Stimulated activated effector memory CD8-positive, alpha-beta T cell treated with anti-CD3 and anti-CD28 coated beads, Interleukin-12 subunit alpha, Interleukin-12 subunit beta, amount 100 ng/mL, for 72 hours (primary cell): ENCODE measurements around the gene DPP6.
"Not testable (repeated sequence)": the region's sequence is repeated elsewhere in the genome, so short reads cannot be mapped to it uniquely, and the experiment has no call there.

Experiments used
- ATAC-seq: fragments of 150-1000 bp; cut with Tn5 transposase; 2 replicates; pipeline ENCODE4 v1.10.0; 2021
- DNase-seq, 2 donors: peaks; one replicate each; pipeline ENCODE4 v3.0.0; 2021 to 2022; ENCODE audit warnings: low spot score in 2 of 2
- H3K27ac Mint-ChIP-seq: one replicate; pipeline ENCODE4 v1.8.0; 2022; ENCODE audit warnings: mild to moderate bottlenecking, mixed read lengths
- H3K36me3 Mint-ChIP-seq: one replicate; pipeline ENCODE4 v1.8.0; 2022; ENCODE audit warnings: mild to moderate bottlenecking, mixed read lengths
- H3K4me1 Mint-ChIP-seq: one replicate; pipeline ENCODE4 v1.8.0; 2022; ENCODE audit warnings: mixed read lengths
- H3K4me3 Mint-ChIP-seq: one replicate; pipeline ENCODE4 v1.8.0; 2022; ENCODE audit warnings: mild to moderate bottlenecking, mixed read lengths
- H3K9me3 Mint-ChIP-seq: one replicate; pipeline ENCODE4 v1.8.0; 2022; ENCODE audit warnings: mixed read lengths

The DPP6 gene

DNA sequence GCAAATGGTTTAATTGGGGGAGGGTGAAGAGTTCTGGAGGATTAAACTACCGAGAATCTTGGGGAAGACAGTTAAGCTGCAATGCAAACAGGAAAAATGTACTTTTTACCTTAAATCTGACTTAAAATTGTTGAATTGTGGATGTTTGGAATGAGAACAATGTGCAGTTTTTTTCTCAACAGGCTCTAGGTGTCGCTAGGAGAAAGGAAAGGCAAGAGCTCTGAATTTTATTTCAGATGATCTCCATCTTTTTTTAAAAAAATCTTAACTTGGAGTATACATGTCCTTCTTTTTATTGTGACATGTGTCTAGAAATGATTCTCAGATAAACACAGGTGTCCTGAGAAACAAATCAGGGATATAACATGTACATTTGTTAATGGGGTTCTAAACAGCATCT, 2.5 kb downstream of the DPP6 start:
- not testable (repeated sequence) for H3K27ac Mint-ChIP-seq, H3K4me3 Mint-ChIP-seq, H3K9me3 Mint-ChIP-seq, H3K4me1 Mint-ChIP-seq, ATAC-seq, DNase-seq, H3K36me3 Mint-ChIP-seq

GRCh38 chr7:154055491-154056106, 3.4 kb downstream of the DPP6 start:
- not testable (repeated sequence) for H3K4me3 Mint-ChIP-seq, H3K36me3 Mint-ChIP-seq, H3K9me3 Mint-ChIP-seq, H3K27ac Mint-ChIP-seq, DNase-seq, H3K4me1 Mint-ChIP-seq, ATAC-seq

DNA sequence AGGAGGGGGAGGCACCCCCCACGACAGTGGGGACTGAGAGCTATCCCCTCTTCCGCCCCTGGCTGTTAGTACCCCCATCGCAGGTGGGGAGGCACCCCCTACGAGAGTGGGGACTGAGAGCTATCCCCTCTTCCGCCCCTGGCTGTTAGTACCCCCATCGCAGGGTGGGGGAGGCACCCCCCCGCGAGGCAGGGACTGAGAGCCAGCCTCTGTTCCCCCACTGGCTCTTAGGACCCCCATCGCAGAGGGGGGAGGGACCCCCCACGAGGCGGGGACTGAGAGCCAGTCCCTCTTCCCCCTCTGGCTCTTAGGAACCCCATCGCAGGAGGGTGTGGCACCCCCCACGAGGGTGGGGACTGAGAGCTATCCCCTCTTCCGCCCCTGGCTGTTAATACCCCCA, 6.6 kb downstream of the DPP6 start:
- not testable (repeated sequence) for H3K36me3 Mint-ChIP-seq, DNase-seq, H3K4me1 Mint-ChIP-seq, H3K4me3 Mint-ChIP-seq, ATAC-seq, H3K9me3 Mint-ChIP-seq, H3K27ac Mint-ChIP-seq

- H3K27ac Mint-ChIP-seq, ATAC-seq, H3K4me1 Mint-ChIP-seq, DNase-seq, H3K9me3 Mint-ChIP-seq, H3K4me3 Mint-ChIP-seq, H3K36me3 Mint-ChIP-seq: not testable (repeated sequence)
Observed at GRCh38 chr7:154060551-154060950, 8.4 kb downstream of the DPP6 start.

- not testable (repeated sequence) for H3K9me3 Mint-ChIP-seq, H3K4me3 Mint-ChIP-seq, ATAC-seq, H3K4me1 Mint-ChIP-seq, H3K27ac Mint-ChIP-seq, H3K36me3 Mint-ChIP-seq, DNase-seq
Observed at GRCh38 chr7:154071833-154072232, 19.6 kb downstream of the DPP6 start.

GRCh38 chr7:154072395-154073181, 20.4 kb downstream of the DPP6 start:
- H3K36me3 Mint-ChIP-seq, H3K9me3 Mint-ChIP-seq, H3K4me1 Mint-ChIP-seq, H3K4me3 Mint-ChIP-seq, ATAC-seq, DNase-seq, H3K27ac Mint-ChIP-seq: not testable (repeated sequence)

DNA sequence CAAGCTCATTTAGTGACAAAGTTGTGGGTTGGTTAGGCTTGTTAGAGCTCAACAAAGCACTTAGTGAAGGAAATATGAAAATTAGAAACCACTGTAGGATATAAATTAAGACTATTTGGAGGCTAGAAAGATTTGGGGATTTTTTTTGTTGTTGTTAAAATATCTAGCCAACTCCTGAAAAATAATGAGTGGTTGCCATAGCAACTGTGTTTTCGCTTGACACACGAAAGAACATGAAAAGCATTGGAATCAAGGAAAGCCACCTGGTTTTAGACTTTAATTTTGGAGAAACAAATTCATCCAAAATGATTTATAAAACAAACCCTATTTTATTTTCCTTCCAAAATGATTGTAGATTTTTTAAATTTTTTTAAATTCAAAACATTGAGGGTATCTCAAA, 26.3 kb downstream of the DPP6 start:
- H3K9me3 Mint-ChIP-seq, H3K4me3 Mint-ChIP-seq, H3K27ac Mint-ChIP-seq, ATAC-seq, H3K4me1 Mint-ChIP-seq, H3K36me3 Mint-ChIP-seq, DNase-seq: not testable (repeated sequence)

DNA sequence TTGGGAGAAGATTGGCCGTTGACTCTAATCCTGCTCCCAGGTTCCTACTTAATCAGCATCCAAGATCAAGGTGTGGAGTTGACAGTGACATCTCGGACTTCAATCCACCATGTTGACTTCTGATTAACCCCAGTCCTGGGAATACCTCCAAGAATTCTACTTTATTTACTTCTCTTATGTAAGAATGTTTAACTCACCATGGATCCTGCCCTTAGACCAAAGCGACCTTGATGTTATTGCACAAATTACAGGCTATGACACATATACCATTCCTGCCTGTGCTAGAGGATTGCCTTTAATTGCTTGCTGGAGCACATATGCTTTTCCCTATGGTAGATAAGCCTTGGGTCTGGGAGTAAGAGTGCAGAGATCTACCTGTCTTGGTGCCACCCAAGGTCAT, 28.1 kb downstream of the DPP6 start:
- H3K36me3 Mint-ChIP-seq, H3K4me3 Mint-ChIP-seq, DNase-seq, H3K9me3 Mint-ChIP-seq, H3K27ac Mint-ChIP-seq, H3K4me1 Mint-ChIP-seq, ATAC-seq: not testable (repeated sequence)

DNA sequence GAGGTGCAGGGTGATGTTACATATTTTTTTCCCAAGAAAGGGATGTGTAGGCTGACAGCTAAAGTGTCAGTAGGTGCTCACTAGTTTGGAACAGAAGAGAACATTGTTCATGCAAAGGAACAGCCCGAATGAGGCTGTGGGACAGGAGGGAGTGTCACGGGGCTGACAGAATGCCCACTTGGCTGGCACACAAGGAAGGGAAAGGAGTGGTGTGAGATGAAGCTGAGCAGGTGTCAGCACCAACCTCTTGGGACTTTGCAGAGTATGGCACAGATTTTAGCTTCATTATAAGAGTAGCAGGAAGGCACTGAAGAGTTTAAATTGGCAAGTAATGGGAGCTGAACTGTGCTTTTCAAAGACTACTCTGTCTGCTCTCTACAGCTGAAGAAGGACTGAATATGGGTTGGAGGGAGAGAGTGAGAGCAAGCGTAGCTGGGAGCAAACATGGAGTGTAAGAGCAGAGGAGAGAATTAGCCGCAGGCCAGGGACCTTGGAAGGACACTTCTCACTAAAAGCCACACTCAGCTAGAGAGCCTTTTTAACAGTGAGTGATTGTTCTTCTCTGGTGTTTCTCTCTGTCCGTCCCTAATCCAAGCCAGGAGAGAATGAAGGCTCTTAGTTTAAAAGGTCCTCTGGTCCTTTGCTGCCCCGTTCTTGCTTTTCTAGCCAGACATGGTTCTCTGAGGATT, 35.0 kb downstream of the DPP6 start:
- not testable (repeated sequence) for H3K4me3 Mint-ChIP-seq

DNA sequence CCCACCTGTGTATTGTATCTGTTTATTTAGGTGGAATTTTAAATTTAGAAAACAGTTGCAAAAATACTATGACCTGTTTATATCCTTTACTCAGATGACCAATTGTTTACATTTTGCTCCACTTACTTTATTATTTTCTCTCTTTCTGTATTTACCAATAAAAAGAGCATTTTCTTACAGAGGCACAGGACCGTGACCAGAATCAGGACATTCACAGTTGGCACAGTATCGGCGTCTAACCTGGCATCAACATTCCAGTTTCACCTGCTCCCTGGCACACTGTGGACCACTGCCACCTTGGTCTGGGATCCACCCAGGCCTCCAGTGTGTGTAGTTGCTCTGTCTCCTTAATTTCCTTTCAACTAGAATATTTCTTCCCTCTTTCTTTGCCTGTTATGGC, 39.9 kb downstream of the DPP6 start:
- not testable (repeated sequence) for H3K27ac Mint-ChIP-seq, ATAC-seq, DNase-seq, H3K4me3 Mint-ChIP-seq, H3K36me3 Mint-ChIP-seq, H3K4me1 Mint-ChIP-seq, H3K9me3 Mint-ChIP-seq

More for the DNA sequence above, 35.0 kb downstream of the DPP6 start:
- not testable (repeated sequence) for H3K27ac Mint-ChIP-seq, ATAC-seq, H3K9me3 Mint-ChIP-seq, H3K36me3 Mint-ChIP-seq, H3K4me1 Mint-ChIP-seq, DNase-seq

GRCh38 chr7:154095201-154095600, 43.0 kb downstream of the DPP6 start:
- not testable (repeated sequence) for H3K27ac Mint-ChIP-seq, H3K9me3 Mint-ChIP-seq, DNase-seq, H3K4me3 Mint-ChIP-seq, H3K4me1 Mint-ChIP-seq, H3K36me3 Mint-ChIP-seq, ATAC-seq

DNA sequence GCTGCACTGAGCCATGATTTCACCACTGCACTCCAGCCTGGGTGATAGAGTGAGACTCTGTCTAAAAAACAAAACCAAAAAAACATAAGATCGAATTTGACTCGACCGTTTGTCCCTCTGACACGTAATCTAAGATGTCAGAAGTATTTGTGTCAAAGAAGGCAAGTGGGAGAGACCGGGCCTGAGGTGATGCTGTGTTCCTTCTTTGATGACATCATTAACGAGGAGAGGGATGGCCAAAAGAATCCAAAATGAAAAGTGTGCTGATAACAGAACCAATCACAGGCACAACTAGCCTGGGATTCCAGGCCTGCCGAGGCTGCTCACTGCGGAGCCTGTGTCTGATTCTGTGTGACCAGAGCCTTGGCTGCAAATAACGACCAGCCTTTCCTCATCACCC, 52.9 kb downstream of the DPP6 start:
- DNase-seq, H3K36me3 Mint-ChIP-seq, H3K4me1 Mint-ChIP-seq, H3K4me3 Mint-ChIP-seq, H3K27ac Mint-ChIP-seq, ATAC-seq: not testable (repeated sequence)
- H3K9me3 Mint-ChIP-seq: peaks cover 14% of the 10 kb centered on the region

DNA sequence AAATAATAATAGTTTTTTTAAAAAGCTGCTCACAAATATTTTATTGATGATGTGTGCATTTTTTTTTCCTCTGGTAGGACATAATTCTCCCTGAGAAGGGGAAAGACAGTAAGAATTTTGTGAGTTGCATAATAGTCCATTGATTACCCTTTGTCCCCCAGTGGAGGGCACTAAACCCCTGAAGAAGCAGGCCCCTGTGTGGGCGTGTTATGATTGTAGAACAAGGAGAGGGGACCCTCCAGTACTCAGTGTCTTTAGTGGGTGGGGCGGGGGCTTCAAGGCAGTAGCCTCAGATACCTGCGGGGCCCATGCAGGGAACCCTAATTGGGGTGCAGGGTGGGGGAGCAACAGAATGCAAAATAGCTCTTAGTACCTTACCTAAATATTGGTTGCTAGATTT, 57.4 kb downstream of the DPP6 start:
- H3K27ac Mint-ChIP-seq, H3K36me3 Mint-ChIP-seq, ATAC-seq, H3K4me1 Mint-ChIP-seq, H3K9me3 Mint-ChIP-seq, H3K4me3 Mint-ChIP-seq, DNase-seq: not testable (repeated sequence)

DNA sequence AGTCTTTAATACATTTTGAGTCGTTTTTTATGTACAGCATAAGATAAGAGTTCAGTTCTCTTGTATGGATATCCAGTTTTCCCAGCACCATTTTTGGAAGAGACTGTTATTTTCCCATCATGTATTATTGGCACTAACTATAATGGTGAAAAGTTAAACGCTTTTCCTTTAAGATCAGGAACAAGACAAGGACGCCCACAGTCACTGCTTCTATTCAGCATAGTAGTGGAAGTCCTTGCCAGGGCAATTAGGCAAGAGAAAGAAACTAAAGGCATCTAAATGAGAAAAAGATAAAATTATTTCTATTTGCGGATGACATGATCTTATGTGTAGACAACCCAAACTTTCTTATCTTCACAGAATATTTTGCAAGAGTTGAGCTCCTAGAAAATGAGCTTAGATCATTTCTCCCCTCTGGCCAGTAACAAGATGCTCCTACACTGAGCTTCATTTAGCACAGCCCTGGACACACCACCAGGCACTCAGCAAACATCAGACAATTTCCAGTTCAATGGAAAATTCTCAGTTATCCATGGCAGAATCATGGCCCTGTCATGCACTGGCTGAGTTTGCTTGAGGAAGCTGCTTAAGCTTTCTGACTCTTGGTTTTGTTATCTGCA, 61.6 kb downstream of the DPP6 start:
- not testable (repeated sequence) for H3K27ac Mint-ChIP-seq, DNase-seq, ATAC-seq, H3K4me1 Mint-ChIP-seq, H3K36me3 Mint-ChIP-seq, H3K9me3 Mint-ChIP-seq, H3K4me3 Mint-ChIP-seq
